Hindlimb muscle (tissue), 1 donor: ENCODE measurements around the gene CEACAM8. TPM values are rescaled to one million over a fixed set of nuclear protein-coding genes. Genes with fewer than 3 reads are reported as not detected.
"Not testable (repeated sequence)": the region's sequence is repeated elsewhere in the genome, so short reads cannot be mapped to it uniquely, and the experiment has no call there.

Experiments
- DNase-seq: peaks from one replicate; pipeline ENCODE4 v3.0.0-alpha.2; 2013
- polyA plus RNA-seq: library from polyadenylated mRNA; unstranded; fragments of 120-200 nt; gene quantifications from one replicate; pipeline ENCODE4 v1.2.1, GENCODE V29; 2013; ENCODE audit not compliant: insufficient read length

Gene CEACAM8
- polyA plus RNA-seq, 1 donor: 0.09 TPM

DNA sequence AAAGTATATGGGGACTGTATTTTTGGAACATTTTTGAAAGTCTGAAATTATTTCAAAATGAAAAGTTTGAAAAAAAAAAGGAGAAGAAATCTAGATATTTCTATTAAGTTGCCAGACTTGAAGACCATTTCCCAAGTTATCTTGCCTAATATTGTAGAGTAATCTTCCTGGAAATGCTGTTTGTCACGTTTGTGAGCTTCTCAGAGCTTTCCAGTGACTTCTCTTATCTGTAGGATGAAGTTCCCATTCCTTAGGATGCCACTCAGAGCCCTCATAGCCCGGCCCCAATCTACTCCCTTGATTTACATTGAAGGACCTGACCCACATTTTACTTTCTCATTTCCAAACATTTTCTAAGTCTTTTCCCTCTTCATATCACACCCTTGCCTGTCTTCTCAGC, 23.6 kb downstream of the CEACAM8 start:
- no peak for DNase-seq

DNA sequence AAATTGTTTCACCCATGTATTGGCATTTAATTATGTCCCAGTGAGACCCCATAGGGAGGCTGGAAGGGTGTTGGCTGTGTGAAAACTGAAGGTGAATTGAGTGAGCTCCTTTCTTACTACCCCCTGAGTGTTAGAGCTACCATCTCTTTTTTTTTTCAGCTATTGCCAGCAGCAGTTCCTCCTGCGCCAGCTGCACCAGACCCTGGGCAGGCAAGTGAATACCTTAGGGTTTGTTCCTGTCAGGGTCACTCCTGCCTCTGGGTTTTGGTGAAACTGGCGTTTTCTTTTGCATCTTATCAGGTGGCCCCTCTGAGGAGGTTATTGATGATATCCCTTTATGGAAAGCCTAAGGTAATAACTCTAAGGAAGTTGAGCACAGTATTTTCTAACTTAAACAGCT, 25.5 kb downstream of the CEACAM8 start:
- no peak for DNase-seq

DNA sequence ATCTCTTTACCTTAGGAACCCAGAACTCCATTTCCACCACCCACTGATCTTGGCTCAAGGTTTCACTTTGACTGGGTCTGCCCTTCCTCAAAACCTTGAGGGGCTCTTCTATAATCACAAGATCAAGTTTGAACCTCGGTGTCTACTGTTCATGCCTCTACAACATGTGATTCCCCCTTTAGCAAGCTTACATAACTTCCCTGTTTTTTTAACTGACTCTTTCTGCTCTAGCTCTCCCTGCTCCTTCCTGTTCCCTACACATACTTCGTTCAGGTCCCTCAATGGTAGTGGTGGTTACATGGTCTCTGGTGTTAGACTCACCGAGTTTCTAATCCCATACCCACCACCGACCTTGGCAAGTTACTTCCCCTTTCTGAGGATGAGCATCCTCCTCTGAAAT, 26.7 kb downstream of the CEACAM8 start:
- DNase-seq: no peak

DNA sequence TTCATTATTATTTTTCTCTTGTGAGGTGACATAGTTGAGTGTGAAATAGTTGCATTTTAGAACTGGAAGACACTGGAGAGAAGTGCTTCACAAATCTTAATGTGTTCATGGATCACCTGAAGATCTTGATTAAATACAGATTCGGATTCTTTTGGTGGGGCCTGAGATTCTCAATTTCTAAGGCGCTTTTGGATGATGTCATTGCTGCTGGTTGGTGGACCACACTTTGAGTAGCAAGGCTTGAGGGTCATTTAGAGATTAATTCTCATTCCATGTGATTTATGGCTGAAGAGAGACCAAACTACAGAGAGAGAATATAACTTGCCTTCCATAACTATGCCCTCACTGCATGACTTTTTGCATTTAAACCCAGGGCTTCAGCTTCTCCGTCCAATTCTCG, 27.2 kb downstream of the CEACAM8 start:
- no peak for DNase-seq

DNA sequence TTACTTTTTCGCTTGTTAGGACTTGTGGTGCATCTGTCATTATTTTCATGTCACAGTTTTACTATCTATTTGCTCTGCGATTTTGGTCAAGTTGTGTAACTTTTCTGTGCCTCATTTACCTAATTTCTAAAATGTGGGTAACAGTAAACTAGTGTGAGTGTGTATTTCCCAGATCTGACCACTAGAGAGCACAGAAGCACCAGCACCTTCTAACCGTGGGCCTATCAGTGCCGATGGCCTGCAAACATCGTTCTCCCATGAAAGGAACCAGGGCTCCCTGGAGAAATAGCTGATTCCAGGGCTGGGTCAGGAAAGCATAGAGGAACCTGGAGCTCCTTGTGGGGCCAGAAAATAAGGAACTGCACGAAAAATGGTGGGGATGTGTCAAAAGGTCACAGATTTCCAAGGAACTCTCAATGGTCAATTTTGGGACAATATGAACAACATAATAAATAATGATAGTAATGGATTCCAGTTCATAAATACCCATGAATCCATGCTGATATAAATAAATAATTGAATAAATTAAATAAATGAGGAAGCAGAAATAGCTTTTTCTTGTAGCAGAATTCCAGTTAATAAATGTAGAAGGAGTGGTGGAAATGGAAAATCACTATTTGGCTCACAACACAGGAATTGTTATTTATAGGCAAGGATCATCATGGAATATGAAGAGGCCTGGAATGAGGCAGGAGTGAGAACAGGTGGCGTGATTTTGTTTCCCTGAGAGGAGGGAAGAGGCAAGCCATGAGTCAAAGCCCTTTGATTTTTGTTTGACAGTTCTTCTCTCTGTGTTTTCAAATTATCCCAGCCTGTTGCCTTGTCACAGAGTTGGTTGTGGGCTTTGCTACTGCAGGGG, 31.1 kb downstream of the CEACAM8 start:
- DNase-seq: no peak

DNA sequence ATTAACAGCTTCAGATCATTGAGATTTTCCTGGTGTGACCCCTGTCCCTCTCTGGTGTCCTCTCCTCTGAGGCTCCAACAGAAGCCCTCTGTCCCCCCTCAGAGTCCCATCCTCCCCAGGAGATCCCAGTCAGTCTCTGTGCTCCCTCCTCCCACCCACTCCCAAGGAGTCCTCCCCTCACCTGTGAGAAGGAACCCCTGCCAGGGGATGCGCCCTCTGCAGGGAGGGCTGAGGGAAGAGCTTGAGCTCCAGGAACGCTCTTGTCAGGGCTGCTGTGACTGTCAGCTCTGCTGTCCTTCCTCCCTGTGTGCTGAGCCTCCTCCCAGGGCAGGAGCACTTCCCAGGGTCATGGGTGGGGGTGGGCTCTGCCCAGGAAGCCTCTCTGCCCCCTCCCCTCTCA, 33.2 kb downstream of the CEACAM8 start:
- DNase-seq: no peak

DNA sequence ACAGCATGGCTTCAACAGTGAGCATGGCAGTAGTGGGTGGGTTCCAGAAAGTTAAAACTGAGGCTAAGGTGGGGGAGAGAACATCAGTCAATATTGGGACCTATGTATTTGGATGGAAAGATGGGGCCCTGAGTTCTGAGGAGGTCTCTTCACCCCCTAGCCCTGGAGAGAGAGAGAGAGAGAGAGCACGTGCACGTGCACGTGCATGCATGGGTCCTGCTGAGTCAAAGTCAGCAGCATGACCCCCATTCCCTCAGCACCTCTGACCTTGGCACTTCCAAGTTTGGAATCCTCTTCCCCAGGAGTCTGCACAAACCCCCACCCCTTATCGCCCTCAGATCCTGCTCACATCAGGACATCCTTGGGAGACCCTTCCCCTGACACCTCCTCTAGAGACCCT, 34.0 kb downstream of the CEACAM8 start:
- no peak for DNase-seq

DNA sequence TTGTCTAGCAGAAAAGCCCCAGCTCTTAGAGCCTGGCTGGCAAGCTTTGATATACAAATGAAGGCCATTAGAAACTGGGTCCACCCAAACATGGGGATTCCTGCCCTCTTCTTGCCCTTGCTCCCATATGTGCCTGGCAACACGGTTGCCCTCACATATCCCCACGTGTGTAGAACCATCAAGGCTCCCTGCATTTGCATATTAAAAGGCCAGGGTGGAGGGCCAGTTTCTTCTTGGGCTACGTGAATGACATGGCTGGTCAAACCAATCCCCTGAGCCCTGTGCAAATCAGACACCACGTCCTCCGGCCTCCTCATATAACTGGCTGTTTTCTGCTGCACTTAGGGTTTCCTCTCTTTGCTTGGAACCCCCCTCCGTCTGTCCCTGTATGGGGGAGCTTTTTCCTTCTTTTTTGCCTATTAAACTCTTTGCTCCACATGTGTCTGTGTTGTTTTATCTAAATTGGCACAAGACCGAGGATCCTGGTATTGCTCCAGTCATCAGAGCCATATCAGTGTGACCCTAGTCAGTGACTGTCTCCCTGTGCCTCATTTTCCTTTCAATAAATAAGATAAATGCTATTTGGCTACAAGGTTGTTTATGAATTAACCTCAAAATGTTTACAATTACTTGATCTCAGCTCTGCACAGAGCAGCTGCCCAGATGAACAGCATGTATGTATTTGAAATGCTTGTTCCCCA, 36.1 kb downstream of the CEACAM8 start:
- no peak for DNase-seq

DNA sequence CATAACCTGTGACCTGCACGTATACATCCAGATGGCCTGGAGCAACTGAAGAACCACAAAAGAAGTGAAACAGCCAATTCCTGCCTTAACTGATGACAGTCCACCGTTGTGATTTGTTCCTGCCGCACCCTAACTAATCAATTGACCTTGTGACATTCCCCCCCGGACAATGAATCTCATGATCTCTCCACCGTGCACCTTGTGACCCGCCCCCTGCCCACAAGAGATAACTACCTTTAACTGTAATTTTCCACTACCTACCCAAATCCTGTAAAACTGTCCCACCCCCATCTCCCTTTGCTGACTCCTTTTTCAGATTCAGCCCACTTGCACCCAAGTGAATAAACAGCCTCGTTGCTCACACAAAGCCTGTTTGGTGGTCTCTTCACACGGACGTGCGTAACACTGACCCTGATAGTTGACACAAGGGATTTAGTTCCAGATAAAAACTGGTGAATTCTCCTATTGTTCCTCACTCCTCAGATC, 37.3 kb downstream of the CEACAM8 start:
- not testable (repeated sequence) for DNase-seq

DNA sequence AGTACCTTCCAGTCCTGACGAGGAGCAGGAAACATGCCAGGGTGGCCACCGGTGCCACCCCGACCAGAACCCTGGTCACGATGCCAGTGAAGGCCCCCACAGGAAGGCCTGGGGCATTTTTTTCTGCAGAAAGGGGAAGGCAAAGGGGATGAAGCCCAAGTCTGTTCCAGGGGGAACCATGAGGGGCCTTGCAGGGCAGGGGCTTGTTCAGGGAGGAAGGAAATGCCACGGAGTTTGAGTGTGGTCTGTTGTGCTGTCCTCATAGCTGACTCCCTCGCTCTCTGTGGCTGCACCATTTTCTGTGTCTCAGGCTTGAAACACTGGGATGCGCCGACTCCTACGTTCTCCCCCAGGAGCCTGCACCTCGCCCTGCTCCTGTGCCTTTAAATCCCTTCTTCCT, 38.9 kb downstream of the CEACAM8 start:
- DNase-seq: no peak

DNA sequence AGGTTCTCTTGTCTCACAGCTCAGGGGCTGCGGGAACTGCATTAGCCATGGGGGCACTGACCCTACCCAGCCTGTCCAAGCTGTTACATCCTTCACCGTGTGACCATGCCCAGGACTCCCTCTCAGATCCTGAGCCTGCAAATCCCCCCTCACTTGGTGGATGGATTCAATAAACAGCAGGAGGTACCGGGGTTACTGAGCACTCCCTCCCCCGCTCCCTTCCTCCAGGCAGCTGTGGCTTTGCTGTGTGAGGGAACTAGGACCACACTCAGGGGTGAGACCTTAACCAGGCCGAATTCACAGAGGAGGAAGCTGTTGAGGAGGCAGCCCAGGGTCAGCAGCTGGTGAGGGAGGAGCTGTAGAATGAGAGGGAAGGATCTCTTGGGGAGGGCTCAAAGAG, 39.4 kb downstream of the CEACAM8 start:
- DNase-seq: no peak

DNA sequence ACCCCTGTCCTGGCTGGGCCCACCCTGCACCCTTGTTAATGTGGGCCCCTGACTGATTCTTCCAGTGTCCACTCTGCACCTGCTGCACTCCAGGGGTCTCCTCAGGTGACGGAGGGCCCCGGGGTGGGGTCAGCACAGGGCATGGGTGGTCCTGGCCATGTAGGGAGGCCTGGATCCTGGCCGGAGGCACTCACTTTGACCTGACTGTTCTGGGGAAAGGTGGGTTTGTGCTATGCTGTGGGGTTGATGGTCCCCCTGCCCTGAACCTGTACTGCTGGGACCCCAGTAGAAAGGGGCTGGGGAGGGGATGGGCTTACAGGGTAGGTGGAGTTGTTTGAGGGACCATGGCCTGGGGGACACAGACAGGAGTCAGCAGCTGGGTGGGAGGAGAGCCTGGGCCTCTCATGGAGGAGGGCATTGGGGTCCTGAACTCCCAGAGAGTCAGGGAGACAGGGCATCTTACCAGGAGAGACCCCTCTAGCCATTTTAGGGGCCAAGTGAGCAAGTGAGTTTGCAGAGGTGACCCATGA, 40.6 kb downstream of the CEACAM8 start:
- DNase-seq: no peak

DNA sequence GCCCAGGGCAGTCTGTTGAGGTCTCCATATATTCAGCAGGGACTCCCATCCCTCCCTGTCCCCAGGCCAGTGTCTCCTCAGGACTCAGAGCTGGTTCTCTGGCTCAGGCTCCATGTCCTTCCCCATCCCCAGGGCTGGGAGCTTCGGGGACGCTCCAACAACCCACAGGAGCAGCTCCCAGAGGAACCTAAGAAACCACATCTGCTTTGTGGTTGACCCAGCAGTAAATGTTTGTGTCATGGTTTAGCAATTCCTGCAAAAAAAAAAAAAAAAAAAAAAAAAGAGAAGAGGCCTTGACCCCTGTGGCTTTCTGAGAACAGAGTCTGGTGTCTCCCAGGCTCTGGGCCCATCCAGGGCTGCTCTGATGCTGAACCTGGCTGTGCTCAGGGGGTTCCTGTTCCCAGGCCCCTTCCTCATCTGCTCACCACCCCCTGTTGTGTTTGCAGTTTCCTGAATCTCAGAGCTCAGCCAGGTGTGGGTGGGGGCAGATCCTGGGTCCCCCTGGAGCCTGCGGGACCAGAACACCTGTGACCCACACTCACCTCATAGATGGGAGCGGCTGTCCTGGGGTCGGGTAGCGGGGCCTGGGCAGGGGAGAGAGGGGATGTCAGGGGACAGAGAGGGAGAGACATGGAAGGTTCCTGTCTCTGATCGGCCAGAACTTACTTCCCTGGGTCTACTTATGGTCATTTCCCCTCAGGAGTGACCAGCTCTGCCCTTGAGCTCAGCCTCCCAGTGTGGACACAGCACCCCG, 41.3 kb downstream of the CEACAM8 start:
- no peak for DNase-seq

DNA sequence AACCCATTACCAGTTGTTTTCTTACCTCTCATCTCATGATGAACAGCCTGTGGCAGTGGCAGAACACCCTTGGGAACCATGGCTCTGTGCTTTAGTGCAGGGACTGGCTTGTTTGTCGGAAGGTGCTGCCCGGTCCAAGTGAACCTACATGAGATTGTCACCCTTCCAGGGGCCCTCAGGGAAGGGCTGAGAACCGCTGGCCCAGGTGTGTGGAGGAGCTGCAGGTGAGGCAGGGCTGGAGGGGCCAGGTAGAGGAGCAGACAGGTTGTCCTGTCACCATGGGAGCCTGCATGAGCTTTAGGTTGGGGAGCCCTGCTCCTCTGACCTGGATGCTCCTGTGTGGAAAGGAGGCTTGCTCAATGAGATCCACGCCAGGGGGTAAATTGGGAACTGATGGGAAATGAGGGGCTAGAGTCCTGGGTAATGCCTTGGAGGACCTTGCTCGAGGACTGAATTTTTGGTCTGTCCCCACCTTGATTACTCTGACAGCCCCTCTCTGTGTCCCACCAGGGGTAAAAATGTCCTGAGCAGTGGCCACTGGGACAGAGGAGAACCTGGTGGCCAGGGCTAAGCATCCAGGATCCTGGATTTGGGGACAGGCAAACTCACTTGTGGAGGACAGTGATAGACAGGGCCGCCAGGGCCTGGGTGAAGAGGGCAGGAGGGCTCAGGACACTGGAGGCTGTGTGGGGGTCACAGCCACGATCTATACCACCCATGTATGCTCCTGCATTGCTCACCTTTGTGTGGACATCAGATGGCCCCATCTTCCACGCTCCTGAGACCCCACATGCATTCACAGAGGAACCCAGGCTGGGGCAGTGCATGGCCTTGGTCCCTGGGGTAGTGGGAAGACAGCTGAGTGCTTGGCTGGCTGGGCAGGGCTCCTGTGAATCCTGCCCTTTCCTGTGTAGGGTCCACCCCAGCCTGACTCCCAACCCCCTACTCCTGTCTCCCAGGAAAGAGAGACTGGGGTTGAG, 42.3 kb downstream of the CEACAM8 start:
- DNase-seq: no peak

DNA sequence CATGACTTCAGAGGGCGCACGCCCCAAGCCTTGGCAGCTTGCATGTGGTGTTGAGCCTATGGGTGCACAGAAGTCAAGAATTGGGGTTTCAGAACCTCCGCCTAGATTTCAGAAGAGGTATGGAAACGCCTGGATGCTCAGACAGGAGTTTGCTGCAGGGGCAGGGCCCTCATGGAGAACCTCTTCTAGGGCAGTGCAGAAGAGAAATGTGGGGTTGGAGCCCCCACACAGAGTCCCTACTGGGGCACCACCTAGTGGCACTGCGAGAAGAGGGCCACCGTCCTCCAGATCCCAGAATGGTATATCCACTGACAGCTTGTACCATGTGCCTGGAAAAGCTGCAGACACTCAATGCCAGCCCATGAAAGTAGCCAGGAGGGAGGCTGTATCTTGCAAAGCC, 44.2 kb downstream of the CEACAM8 start:
- DNase-seq: not testable (repeated sequence)

DNA sequence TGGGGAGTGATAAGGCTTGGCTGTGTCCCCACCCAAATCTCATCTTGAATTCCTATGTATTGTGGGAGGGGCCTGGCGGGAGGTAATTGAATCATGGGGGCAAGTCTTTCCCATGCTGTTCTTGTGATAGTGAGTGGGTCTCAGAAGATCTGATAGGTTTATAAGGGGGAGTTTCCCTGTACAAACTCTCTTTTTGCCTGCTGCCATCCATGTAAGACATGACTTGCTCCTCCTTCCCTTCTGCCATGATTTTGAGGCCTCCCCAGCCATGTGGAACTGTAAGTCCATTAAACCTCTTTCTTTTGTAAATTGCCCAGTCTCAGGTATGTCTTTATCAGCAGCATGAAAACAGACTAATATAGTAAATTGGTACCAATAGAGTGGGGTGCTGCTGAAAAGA, 45.7 kb downstream of the CEACAM8 start:
- not testable (repeated sequence) for DNase-seq

DNA sequence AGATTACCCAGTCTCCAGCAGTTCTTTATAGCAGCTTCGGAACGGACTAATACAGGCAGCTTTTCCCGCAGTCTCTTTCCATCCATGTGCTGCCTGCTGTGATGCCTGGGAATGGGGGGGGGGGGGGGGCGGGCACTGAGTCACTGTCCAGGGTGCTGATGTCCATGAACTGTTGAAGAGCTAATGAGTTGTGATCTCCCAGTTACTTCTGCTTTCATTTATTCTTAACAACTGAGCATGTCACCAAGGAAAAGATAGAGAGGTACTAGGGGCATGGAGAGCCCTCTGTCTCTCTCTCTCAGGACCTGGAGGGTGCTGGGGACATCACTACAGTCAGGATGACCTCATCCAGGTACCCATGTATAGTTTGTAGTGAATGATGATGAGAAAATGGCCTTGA, 46.2 kb downstream of the CEACAM8 start:
- DNase-seq: no peak

DNA sequence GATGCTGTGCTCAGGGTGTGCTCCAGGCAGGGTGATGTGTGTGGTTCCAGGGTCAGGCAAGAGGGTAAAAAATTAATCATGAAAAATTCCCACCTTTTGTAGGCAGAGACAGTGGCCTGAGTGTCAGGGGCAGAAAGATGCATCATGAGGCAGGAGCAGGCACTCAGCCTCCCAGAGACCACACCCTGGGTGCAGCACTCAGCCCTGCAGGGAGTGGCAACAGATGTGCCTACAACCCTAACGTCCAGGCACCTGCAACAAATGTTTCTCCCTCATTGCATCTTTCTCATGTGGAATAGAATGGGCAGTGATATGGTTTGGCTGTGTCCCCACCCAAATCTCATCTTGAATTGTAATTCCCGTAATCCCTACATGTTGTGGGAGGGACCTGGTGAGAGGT, 46.8 kb downstream of the CEACAM8 start:
- no peak for DNase-seq

DNA sequence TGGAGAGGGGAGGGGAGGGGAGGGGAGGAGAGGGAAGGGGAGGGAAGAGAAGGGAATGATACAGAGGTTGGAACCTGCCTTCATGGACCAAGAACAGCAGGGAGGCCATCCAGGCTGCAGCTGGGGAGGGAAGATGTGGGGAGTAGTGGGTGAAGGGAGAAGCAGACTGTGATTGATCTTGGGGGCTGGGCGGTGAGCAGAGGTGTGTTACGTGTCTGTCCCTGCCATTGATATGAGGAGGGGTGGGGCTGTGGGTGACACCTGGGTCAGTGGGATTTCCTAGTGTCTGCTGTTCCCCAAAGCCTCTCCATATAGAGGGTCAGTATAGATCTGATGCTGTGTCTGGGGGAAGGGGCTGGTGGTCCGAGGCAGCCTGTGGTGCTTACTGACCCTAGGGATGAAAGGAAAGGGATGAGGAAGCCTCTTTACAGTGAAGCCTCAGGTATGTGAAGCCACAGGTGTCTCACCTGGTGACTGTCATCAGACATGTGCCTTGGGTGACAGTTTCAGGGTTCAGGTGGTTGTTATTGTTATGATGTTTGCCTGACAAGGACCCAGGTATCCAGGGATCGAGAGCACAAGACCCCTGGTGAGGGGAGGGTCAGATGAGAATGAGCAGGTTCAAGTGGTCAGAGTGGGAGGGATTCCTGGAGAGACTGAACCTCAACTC, 47.8 kb downstream of the CEACAM8 start:
- DNase-seq: no peak

DNA sequence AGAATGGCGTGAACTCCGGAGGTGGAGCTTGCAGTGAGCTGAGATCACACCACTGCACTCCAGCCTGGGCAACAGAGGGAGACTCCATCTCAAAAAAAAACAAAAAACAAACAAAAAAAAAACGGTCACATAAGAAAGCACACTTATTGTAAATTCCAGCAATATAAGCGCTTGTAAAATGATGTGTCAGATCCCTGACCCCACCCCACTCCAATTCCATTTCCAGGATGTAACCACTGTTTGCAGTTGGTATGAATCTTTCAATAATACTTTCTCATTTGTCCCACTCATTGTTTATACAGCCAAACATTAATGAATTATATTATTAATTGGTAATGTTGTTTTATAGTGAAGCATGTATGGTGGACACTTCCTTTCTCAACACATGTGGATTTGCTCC, 50.6 kb downstream of the CEACAM8 start:
- no peak for DNase-seq

DNA sequence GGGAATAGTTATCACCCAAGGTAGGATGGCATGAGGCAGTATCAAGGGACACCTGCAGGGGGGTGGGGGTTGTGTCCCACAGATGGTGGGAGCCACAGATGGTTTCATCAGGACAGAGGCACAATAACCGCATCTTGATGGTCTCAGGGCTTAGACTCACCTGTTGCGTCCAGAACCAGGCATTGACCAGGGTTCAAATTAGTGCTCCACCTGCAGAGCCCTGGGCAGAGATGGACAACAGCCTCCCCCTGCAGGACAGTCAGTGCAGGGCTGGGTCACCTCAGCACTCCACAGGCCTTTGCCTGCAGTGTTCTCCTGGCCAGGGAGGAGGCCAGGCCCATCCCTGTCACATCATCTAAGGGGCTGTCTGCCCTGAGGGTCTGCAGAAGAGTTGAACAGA, 51.9 kb downstream of the CEACAM8 start:
- no peak for DNase-seq
